OCI-LY7 (cell line): Measurements from ENCODE around the gene B3GAT3. TPM values are rescaled to one million over a fixed set of nuclear protein-coding genes. Genes with fewer than 3 reads are reported as not detected.

Source experiments
- BruUV-seq: library from RNA; stranded (reverse); fragments of 400-500 nt; replicated peaks from 2 replicates; lab custom pipeline; 2021; lab: Mats Ljungman, UMichigan
- CTCF ChIA-PET: fragments of 300-600 bp; sonication (Branson Sonifier 250); formaldehyde crosslinking; loops from one replicate; lab custom pipeline; 2022; ENCODE audit warnings: antibody characterized with exemption; ENCODE audit not compliant: unreplicated experiment; lab: Charles Lee
- POLR2A ChIA-PET: fragments of 300-600 bp; sonication (Branson Sonifier 250); formaldehyde crosslinking; loops from one replicate; lab custom pipeline; 2022; ENCODE audit warnings: antibody characterized with exemption; lab: Charles Lee
- DNase-seq: peaks from one replicate; pipeline ENCODE4 v3.0.0-alpha.2; 2015; ENCODE audit warnings: low spot score
- H2AFZ ChIP-seq: fragments of 200-600 bp; sonication (generic), shearing (Covaris generic); 2 replicates; pipeline ENCODE4 v1.6.1; 2014; ENCODE audit warnings: mild to moderate bottlenecking, antibody characterized with exemption, low read length, moderate library complexity
- H3K27ac ChIP-seq: fragments of 200-600 bp; sonication (generic); 2 replicates; pipeline ENCODE4 v1.5.1; 2014; ENCODE audit warnings: mixed run types, low read depth, mild to moderate bottlenecking, moderate library complexity, low read length, inconsistent platforms; ENCODE audit not compliant: poor library complexity, severe bottlenecking
- H3K36me3 ChIP-seq: fragments of 200-600 bp; sonication (generic); 2 replicates; pipeline ENCODE4 v1.6.1; 2014; ENCODE audit warnings: mild to moderate bottlenecking, antibody characterized with exemption, low read length, moderate library complexity, mixed read lengths; ENCODE audit not compliant: insufficient read depth
- H3K4me1 ChIP-seq: fragments of 200-600 bp; sonication (generic); 2 replicates; pipeline ENCODE4 v1.5.1; 2014; ENCODE audit warnings: mild to moderate bottlenecking, low read length; ENCODE audit not compliant: insufficient read depth, poor library complexity, severe bottlenecking
- H3K4me2 ChIP-seq: fragments of 200-600 bp; sonication (generic); 2 replicates; pipeline ENCODE4 v1.6.1; 2014; ENCODE audit warnings: mild to moderate bottlenecking, low read length
- H3K4me3 ChIP-seq: fragments of 200-600 bp; sonication (generic); 2 replicates; pipeline ENCODE4 v1.5.1; 2014; ENCODE audit warnings: mild to moderate bottlenecking, low read depth, low read length; ENCODE audit not compliant: poor library complexity, severe bottlenecking
- H3K79me2 ChIP-seq: fragments of 200-600 bp; sonication (generic); 2 replicates; pipeline ENCODE4 v1.6.1; 2016; ENCODE audit warnings: low read depth, mild to moderate bottlenecking, low read length, moderate library complexity, mixed read lengths; ENCODE audit not compliant: insufficient read depth
- H3K9me2 ChIP-seq: fragments of 200-600 bp; sonication (generic); 2 replicates; pipeline ENCODE4 v1.6.1; 2016; ENCODE audit warnings: mild to moderate bottlenecking, low read length, mixed read lengths; ENCODE audit not compliant: insufficient read depth
- H3K9me3 ChIP-seq: fragments of 200-600 bp; sonication (generic); 2 replicates; pipeline ENCODE4 v1.6.1; 2014; ENCODE audit warnings: mild to moderate bottlenecking, mixed run types, low read length, mixed read lengths
- H4K20me1 ChIP-seq: fragments of 200-600 bp; sonication (generic); 2 replicates; pipeline ENCODE4 v1.6.1; 2014; ENCODE audit warnings: mild to moderate bottlenecking, antibody characterized with exemption, low read length, moderate library complexity, mixed read lengths; ENCODE audit not compliant: insufficient read depth
- EZH2phosphoT487 ChIP-seq: fragments of 200-600 bp; sonication (generic); IDR thresholded peaks from 2 replicates; pipeline ENCODE4 v1.6.1; 2018; ENCODE audit warnings: low read depth, borderline replicate concordance, mild to moderate bottlenecking, mixed run types, antibody characterized with exemption, low read length, moderate library complexity, mixed read lengths
- intact Hi-C: fragments of 100-400 bp; cut with micrococcal nuclease; formaldehyde crosslinking; loops from one replicate; pipeline ENCODE4 v1.10.0; 2022; ENCODE audit not compliant: unreplicated experiment
- total RNA-seq, 2 experiments: library from RNA; depleted of rRNA in 1 of 2; stranded (reverse); fragments of >200 nt in 1 of 2; shearing (Covaris generic) in 1 of 2; gene quantifications; 2 replicates each; pipeline ENCODE4 v1.2.3, GENCODE V29; 2014 to 2022
- TF ChIP-seq, protein P1 (sequence below): fragments of 200-600 bp; sonication (generic); conservative IDR thresholded peaks from 2 replicates; pipeline ENCODE4 v1.5.1; 2014; ENCODE audit warnings: mild to moderate bottlenecking, antibody characterized with exemption, low read length, moderate library complexity, mixed read lengths

The B3GAT3 gene
- total RNA-seq, 2 experiments from 2014 or later: 71.3 to 74.3 TPM

DNA sequence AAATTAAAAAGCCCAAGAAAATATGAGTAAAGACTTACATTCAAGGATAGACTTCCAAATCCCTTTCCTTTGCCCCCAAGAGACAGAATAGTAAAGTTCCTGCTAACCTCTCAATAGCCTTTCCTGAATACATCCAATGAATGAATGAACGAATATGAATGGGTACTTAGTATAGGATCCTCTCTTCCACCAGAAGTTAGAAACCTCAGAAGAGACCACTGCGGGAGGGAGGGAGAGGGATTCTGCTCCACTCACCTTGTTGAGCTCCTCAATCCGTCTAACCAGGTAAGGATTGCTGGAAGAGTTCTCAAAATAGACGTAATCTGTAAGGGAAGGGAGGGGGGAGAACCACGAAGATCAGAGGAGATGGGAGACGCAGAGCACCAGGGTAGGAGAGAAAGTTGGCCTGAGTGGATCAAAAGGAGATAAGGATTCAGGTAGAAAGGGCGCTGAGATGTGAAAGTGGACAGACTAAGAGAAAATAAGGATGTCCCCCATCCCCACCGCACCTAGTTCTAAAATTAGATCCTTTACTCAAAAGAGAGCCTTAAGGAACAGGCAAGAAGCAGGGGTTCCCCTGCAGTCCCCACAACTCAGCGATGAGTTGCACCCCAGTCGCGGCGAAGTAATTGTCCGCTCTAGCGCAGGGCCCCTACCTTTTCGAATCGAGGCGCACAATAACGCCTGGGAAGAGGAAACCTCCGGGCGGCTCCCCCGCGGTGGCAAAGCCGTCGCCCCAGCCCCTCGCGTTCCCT is 21.2 kb downstream of the B3GAT3 start:
- Histone ChIP-seq H3K9me2 (no peaks in the 10 kb centered on the region), H3K4me1 (peaks cover 24% of the 10 kb centered on the region), H3K27ac (peak overlapping the region; percentile 87), H3K79me2 (peaks cover 37% of the 10 kb centered on the region), H3K4me2 (peak overlapping the region; percentile 98), H3K36me3 (peaks cover 84% of the 10 kb centered on the region), H3K4me3 (peak overlapping the region; percentile 98), H3K9me3 (no peaks in the 10 kb centered on the region), H4K20me1 (peaks cover 9% of the 10 kb centered on the region; the same call in 1 of the 2 replicates), H2AFZ (no peak overlapping the region; the same call in 1 of the 2 replicates)
- no TSS peak for BruUV-seq
- peak; percentile 49 for DNase-seq
- ChIA-PET POLR2A (interaction anchor here (0.6 to 2.5 kb wide), 7 partner anchors 9 to 973 kb away, joined by 3 to 37 read pairs (median 6); partner anchors contain the start of genes B3GAT3, C11orf98, CSKMT and EEF1G), CTCF (interaction anchor here (0.5 to 0.6 kb wide), 3 partner anchors 8 to 216 kb away, joined by 3 to 8 read pairs (median 6); partner anchors contain the start of gene TUT1)
- intact Hi-C loops: loop anchor here (2.0 kb wide), 1 partner anchor 64 kb away; the partner anchor contains the start of genes C11orf98 and CSKMT
- TF ChIP-seq EZH2phosphoT487: no peak
- TF ChIP-seq, protein P1, sequence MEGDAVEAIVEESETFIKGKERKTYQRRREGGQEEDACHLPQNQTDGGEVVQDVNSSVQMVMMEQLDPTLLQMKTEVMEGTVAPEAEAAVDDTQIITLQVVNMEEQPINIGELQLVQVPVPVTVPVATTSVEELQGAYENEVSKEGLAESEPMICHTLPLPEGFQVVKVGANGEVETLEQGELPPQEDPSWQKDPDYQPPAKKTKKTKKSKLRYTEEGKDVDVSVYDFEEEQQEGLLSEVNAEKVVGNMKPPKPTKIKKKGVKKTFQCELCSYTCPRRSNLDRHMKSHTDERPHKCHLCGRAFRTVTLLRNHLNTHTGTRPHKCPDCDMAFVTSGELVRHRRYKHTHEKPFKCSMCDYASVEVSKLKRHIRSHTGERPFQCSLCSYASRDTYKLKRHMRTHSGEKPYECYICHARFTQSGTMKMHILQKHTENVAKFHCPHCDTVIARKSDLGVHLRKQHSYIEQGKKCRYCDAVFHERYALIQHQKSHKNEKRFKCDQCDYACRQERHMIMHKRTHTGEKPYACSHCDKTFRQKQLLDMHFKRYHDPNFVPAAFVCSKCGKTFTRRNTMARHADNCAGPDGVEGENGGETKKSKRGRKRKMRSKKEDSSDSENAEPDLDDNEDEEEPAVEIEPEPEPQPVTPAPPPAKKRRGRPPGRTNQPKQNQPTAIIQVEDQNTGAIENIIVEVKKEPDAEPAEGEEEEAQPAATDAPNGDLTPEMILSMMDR: no peak

- CTCF ChIA-PET: interaction anchor here (0.5 kb wide), 1 partner anchor 7 kb away, joined by 3 read pairs; no protein-coding TSS in a partner anchor
- Histone ChIP-seq H3K79me2 (peaks cover 37% of the 10 kb centered on the region), H3K9me2 (no peaks in the 10 kb centered on the region), H3K4me2 (peak overlapping the region; percentile 98), H3K4me3 (peak overlapping the region; percentile 98), H3K27ac (peak overlapping the region; percentile 87), H4K20me1 (peaks cover 9% of the 10 kb centered on the region; the same call in 1 of the 2 replicates), H3K9me3 (no peaks in the 10 kb centered on the region), H3K36me3 (peaks cover 84% of the 10 kb centered on the region), H3K4me1 (peaks cover 24% of the 10 kb centered on the region), H2AFZ (no peak overlapping the region)
- DNase-seq: no peak
- BruUV-seq: TSS peak; percentile 64
- POLR2A ChIA-PET: interaction anchor here (0.6 to 2.5 kb wide), 6 partner anchors 8 to 1684 kb away, joined by 3 to 37 read pairs (median 4); partner anchors contain the start of genes EEF1G, LBHD1, TUT1 and UQCC3
- TF ChIP-seq, protein P1: no peak
- TF ChIP-seq EZH2phosphoT487: no peak
- intact Hi-C loops: loop anchor here (2.0 to 10.0 kb wide), 3 partner anchors 65 to 235 kb away; partner anchors contain the start of genes C11orf98, CSKMT, HNRNPUL2 and STX5
Observed at GRCh38 chr11:62599901-62600300, 21.9 kb downstream of the B3GAT3 start.
